HG03460 (cell line): ENCODE data around the gene KAT6B.

Experiments used
- ATAC-seq: cut with Tn5 transposase; IDR thresholded peaks from one replicate; pipeline ENCODE4 v1.9.1; 2021; ENCODE audit not compliant: unreplicated experiment

Gene KAT6B

GRCh38 chr10:74977913-74978847 is 151.8 kb downstream of the KAT6B start:
- ATAC-seq, result peak; percentile 79

- ATAC-seq, result no peak
These were observed 155.6 kb downstream of the KAT6B start for GRCh38 chr10:74981831-74982633.

- no peak for ATAC-seq
These were observed 156.2 kb downstream of the KAT6B start for GRCh38 chr10:74982634-74982982.

- no peak for ATAC-seq
These were observed 157.0 kb downstream of the KAT6B start for GRCh38 chr10:74983383-74983782.

- ATAC-seq, result no peak
These were observed 161.1 kb downstream of the KAT6B start for GRCh38 chr10:74987339-74988053.

DNA sequence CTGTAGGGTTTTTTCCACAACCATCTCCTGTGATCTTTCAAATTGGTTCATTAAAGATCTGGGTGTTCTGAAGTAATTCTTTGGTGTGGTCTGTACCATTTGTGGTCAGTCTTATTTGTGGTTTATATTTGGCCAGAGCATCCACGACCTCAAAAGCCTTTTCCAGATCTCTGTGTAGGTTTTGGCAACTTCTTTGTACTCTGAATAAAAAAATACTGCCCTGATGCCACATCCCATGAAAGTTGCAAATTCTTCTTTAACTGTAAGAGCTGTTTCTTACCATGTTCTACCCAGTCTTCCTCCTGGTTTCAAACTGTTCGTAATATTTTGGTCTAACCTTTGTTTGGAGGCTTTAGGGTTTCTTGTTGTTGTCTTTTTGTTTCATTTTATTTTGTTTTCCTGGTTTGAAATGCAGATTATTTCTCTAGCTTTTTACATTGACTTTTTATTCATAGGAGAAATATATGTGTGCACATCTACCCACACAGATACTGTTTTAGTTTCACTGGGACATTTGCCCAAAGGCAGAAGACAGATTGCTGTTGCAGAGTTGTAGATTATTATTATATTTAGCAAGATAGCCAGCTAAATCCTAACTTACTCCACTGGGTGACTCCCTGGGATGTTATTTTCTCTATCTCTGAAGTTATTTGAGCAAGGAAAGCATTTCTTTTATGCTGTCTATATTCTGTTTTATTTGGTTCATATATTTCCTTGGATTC is 161.8 kb downstream of the KAT6B start:
- no peak for ATAC-seq

DNA sequence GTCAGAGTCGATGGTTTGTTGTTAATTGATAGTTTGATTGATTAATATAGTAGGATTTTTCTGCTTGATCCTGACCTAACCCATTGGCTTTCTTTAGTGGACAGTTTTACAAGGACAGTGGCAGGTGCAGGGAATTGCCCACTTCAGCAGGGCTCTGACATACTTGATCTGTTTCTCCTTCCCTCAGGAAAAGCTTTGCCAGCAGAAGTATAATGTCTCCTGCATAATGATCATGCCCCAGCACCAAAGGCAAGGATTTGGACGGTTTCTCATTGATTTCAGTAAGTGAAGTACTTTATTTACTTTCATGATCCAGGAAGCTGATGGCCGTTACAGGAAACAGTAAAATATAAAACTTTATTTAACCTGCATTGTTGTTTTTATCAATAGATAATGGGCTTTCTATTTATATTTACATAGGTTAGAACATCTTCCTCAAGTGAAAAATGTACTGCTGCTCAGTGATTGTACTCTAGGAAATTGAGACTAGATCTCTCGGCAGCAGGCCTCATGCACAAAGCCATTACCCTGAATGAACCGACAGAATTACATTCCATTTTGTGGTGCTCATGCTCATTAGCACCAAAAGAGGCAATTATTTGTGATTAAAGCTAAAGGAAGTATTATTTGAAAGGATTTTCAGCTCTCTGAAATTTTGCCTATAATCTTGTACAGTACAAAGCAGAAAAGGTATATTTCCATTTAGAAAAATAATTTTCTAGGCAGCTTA is 162.6 kb downstream of the KAT6B start:
- ATAC-seq, result no peak

- no peak for ATAC-seq
These were observed 165.0 kb downstream of the KAT6B start for GRCh38 chr10:74991435-74991834.

- ATAC-seq, result no peak
These were observed 165.7 kb downstream of the KAT6B start for GRCh38 chr10:74992068-74992467.

DNA sequence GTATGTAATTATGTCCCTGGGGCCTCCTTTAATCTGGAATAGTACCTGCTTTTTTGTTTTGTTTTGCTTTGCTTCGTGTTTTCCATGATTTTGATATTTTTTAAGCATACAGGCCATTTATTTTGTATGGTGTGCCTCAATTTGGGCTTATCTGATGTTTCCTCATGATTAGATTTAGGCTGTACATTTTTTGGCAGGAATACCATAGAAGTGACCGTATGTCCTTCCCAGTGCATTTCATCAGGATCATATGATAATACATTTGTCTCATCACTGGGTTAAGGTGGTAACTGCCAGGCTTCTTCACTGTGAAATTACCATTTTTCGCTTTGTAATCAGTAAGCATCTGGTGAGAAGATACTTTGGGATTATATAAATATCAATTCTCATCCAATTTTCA is 167.2 kb downstream of the KAT6B start:
- no peak for ATAC-seq

DNA sequence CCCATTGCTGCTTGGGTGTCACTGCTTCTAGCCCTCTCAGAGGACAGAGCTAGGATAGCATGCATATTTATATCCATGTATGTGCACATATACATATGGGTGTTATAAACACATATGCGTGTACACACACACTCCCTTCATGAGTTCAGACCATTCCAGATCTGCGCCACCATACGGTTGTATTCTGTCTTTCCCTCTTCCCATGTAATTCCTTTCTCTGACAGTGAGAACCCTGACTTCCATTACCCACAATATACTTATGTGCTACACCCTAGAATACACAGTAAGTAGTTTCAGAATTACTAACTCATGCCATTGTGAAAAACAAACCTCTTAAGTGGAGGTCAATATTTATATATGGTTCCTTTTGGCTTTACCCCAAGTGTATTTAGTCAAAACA is 168.5 kb downstream of the KAT6B start:
- peak; percentile 74 for ATAC-seq

DNA sequence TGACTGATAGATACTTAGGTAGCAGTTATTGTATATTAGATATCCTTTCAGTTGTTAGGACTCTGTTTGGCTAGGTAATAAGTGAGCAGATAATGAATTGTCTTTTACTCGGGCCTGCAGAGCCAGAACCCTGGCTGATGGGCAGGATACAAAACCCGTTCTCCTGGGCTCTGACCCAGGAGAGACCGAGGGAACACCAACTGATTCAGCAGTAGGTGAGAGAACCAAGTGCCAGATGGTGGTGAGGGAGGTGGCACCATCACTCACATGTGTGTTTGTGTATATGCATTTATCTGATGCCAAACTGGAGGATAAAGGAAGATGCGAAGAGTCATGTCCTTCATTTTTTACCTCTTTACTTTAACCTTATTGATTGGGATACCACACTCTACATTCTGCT is 169.4 kb downstream of the KAT6B start:
- no peak for ATAC-seq

DNA sequence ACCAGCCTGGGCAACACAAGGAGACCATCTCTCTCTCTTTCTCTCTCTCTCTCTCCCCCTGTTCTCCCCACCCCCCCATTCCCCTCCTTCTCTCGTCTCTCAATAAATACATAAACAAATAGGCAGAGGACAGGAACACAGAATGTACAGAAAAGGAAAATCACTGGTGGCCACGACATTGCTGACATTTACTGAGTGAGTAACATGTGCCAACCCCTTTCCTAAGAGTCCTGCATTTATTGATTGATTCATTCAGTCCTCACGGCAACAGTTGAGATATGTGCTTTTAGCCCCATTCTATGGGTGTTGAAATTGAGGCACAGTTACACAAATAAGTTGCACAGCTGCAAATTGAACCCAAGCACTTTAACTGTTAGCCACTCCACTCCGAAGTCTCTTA is 170.8 kb downstream of the KAT6B start:
- ATAC-seq, result no peak

DNA sequence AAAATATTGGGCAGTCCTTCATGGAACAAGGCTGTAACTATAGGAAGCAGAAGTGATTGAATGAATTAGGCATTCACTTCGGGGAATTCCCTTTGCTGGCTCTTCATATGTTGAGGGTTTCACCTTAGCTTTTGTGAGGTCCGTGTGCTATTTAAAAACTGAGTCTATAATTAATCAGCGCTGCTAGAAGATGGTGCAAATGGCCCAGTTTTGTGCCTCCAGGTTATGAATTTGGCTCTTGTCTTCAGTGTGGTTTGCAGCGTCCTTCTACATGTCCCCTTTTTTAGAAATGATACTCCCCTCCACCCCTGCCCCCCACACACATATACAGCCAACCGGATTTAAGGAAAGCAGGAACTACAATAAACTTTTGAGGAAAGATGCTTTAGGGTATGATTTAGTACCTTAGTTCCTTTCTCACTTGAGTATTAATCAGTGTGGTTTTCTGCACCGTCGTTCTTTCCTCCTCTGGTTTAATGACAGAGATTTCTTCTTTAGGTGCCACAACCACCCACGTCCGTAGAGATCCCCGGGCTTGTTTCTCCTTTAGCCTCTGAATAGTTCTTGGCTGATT is 174.4 kb downstream of the KAT6B start:
- ATAC-seq, result peak; percentile 80

DNA sequence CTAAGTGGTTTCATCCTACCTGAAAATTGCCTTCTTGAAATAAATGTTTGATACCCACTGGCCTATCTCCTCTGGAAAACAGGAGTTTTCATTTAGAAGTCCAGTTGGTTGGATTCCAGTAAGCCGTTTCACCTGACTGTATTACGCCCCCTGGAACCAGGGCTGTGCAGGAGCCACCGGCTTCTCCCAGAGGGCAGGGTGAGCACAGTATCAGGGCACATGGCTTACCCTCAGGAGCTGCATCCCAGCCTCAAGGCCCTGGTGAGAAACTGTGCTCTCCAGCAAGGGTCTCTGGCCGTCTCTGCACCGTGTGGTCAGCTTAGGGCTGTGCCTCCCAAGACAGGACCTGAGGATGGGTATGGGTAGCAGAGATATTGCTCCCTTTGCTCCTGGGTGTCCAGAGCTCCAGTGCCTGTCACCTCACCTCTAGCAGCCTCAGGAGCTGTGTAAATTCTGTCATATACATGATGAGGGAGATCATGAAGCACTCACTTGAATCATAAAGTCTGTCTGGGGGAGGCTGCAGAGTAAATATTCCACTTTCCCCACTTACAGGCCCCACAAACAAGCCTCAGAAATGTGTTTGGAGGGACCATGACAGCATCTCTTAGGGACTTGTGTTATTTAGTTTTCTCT is 175.4 kb downstream of the KAT6B start:
- no peak for ATAC-seq

GRCh38 chr10:75002351-75002725 is 175.9 kb downstream of the KAT6B start:
- ATAC-seq, result no peak

DNA sequence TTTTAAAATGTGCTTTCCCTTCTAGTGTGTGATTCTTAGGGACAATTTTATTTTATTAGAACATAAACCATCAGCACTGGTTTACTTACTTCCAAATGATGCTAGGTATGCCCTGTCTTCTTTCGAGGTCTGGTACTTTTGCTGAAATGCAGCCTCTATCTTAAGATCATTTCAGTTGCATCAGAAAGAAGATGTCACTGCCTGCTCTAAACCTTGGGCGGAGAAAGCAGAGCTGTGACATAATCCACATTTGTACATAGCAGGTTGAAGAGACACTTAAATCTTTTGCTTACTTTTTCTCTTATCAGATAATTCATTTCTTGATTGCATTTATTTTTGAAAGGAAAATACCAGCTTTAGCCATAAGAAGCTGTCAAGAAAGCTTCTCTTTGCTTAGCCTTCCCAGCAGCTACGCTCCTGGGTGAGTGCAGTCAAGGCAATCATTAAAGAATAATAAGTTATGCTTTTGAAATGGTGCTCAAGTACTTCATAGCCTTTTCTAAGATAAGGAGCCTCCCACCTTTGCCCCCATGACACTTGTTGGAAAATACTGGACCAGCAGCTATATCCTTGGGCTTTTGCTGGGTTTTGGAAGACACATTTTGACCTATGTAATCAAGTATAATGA is 176.7 kb downstream of the KAT6B start:
- no peak for ATAC-seq

- ATAC-seq, result no peak
These were observed 177.5 kb downstream of the KAT6B start for GRCh38 chr10:75003891-75004290.

GRCh38 chr10:75007646-75008045 is 181.2 kb downstream of the KAT6B start:
- ATAC-seq, result no peak
